Kidney glomerular epithelial cell (primary cell): ENCODE data around the gene POM121L2.
"Not testable (repeated sequence)": the region's sequence is repeated elsewhere in the genome, so short reads cannot be mapped to it uniquely, and the experiment has no call there.

Experiments used
- DNase-seq: peaks from one replicate; lab custom pipeline; 2025; lab: John Stamatoyannopoulos, UW

The POM121L2 gene

DNA sequence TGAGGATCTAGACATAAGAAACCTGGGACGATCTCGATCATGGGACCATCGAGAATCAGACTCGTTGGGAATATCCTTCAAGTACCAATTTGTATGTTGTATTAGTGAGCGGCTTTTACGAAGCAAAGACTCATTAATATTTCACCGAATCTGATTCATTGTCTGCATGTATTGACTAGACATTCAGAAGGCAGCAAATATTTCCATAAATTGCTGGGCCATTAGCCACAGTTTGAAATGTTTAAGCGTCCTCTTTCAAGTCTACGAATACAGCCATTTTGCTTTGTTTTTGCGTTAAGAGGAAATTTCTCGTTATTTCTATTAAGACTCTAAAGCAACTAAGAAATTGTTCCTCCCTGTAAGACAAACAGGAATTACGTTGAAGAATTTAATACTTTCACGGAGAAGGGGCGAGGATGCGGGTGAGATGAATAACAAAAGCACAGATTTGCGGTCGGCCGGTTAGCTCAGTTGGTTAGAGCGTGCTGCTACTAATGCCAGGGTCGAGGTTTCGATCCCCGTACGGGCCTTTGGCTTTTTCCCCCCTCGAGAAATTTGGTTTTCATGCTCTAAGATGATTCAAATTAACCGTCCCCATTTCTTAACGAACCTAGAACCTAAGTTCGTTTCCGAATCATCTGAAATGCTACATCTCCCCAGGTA, 18.5 kb downstream of the POM121L2 start:
- peak; percentile 49 for DNase-seq

DNA sequence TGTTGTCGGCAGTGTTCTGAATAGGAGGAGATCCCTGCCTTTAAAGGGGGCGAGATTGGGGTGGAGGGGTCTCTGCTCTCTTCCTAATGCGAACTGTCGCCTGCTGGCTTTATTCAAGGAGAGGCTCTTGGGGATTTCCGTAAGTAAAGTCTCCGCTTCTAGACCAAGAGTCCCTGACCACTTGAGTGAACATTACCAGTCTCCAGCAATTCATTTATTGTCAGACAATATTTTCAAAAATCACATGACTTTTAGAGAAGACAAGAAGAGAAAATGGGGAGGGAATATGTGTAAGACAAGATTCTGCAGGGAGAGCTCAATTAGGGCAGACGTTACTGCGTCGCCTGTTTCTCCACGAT, 21.2 kb downstream of the POM121L2 start:
- no peak for DNase-seq

DNA sequence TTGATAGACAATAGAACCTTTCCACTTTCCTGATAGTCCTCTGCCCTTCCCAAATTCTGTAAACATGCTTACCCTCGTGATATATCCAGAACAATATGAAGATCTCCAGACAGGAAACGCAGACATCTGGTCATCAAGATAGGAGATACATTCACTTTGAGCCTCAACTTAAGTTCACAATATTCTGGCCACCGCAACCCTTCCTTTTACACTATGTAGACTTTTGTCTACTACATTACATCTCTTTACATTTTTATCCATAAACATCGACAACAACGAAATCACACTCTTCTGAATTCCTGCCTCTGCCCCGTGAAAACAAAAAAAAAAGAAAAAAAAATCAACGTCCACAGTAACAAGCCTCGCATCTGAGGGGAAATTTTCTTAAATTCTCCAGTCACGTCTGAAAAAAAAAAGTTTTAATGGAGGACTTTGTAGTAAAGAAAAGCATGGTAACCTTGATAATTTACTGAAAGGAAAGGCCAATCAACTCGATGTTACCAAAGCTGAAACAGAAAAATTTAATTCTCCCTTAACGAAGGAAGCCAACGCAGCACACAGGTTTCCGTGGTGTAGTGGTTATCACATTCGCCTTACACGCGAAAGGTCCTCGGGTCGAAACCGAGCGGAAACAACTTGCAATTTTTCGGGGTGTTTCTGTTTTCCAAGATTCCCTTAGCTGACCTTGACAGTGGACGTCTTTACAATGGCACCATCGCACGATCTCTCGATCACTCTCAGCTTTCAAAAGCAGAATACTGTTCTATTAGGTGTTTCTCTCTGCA, 21.8 kb downstream of the POM121L2 start:
- DNase-seq, result peak; percentile 49

DNA sequence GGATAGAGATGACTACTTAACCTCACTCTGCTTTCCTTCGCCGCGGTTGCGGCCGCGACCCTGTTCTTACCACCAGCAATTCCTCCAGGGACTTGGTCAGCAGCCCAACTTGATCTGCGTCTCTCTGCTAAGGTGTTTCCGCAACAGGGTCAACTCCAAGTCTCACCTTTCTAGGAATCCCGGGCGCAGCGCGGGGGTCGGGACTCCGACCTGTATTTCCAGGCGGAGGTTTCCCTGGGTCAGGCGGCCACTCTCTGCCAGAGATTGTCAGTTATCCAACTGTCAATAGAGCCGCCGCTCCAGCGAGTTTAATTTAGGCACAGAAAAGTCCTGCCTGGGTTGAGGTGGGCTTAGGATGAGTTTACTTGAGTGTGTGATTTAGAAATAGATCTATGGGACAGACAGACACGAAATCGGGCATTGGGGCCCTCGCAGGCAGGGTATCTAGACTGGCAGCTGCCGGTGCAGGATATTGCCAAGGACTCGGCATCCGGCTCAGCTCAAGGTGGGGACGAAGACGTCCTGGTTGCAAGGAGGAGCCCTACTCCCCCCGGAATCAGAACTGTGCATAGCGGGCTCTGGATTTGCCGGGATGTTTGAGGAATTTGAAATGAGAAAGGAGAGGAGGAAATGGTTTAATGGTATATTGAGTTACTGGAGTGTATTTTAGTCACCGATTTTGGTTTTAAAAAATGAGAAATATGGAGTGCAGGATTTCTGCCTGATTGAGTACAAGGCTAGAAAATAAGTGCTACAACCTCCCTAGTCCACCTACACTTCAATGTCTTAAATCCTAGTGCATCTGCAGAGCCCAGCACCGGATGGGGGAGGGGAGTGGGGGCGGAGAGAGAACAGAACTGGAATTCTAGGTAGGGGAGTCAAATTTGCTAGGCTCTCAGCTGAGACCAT, 23.7 kb downstream of the POM121L2 start:
- DNase-seq, result no peak

DNA sequence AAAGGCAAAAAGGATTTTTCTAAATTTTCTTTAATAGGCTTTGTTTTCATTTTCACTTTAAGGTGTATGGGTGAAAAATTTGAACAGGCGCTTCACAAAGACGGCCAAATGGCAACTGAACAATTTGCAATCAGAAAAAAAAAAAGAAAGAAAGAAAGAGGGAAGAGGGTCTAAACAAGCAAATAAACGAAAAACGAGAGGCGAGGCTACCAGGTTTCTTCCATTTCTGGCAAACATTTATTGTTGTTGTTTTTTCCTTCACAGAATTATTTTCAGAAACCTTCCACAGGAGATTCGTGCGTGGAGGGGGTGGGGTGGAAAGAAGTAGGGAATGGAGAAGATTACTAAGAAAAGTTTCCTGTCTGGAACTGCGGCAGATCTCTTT, 24.3 kb downstream of the POM121L2 start:
- DNase-seq, result no peak

DNA sequence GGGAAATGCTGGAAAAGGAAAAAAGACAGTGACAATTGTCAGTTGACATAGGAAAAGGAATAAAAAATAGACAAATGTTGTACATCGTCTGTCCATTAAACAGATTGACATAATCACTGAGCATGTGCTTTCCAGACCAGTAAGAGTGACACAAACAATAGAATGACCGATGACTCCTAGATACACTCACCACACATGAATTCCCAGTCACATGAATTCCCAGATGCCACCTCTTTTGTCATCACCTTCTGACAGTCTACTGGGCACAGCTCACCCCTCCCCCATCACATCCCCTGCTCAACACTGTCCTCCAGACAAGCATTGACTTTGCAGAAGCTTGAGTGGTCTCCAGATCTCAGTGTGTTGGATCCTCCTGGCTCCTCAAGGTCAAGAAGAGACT, 25.9 kb downstream of the POM121L2 start:
- DNase-seq, result no peak

DNA sequence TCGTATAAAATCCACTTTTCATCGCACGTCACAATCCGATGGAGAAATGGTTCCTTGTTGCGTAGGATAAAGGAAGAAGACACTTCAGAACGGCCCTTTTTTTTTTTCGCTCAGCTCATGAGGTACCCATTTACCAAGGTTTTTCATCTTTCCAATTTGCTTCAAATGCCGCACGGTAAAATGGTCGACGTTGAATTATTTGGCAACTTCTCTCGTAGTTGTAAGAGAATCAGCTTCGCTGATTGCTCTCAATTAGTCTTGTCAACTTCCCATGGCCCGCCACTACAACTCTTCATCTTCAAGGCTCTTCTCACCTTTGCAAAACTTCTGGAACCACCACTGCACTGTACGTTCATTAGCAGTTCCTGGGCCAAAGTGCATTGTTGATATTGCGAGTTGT, 28.8 kb downstream of the POM121L2 start:
- no peak for DNase-seq

DNA sequence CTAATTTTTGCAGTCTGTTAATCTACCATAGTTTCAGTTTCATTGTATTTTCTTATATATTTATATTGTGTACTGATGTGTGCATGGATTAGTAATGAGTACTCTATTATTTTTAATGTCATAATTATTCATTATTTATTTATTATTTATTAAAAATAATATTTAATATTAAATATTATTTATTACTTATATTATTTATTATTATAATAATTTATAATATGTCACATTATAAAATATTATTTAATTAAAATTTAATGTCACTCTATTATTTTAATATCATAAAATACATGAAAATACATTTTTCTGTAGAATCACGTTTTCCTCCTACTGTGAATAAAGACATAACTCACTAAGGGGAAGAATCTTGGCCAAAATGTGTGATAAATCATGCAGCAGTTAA, 30.5 kb downstream of the POM121L2 start:
- DNase-seq, result no peak

DNA sequence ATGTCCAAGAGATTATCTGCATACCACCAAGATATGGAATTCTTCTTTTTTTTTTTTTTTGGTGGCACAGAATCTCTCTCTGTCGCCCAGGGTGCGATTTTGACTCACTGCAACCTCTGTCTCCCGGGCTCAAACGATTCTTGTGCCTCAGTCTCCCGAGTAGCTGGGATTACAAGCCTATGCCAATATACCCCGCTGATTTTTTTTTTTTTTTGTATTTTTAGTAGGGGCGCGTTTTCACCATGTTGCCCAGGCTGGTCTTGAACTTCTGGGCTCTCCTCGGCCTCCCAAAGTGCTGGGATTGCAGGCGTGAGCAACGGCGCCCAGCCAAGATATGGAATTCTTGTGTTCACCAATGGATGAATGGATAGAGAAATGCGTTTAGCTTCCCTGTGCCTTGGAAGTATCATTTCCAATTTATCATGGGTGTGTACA, 31.0 kb downstream of the POM121L2 start:
- no peak for DNase-seq

DNA sequence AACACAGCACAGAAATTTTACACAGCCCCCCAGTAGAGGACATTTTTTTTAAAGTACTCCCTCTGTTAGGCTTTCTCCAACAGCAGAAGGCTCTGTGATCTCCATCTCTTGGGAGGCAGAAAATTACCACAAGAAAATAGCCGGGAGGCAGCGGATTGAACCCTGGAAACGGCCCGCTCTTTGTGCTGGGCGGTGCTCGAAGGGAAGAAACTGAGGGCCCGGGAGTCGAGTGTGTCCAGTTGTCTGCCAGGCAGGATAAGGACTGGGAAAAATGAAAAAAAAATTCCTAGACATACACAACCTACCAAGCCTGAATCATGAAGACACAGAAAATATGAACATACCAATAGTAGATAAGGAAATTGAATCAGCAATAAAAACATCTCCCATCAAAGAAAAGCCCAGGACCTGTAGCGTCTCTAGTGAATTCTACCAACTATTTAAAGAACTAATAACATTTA, 31.5 kb downstream of the POM121L2 start:
- peak; percentile 65 for DNase-seq

DNA sequence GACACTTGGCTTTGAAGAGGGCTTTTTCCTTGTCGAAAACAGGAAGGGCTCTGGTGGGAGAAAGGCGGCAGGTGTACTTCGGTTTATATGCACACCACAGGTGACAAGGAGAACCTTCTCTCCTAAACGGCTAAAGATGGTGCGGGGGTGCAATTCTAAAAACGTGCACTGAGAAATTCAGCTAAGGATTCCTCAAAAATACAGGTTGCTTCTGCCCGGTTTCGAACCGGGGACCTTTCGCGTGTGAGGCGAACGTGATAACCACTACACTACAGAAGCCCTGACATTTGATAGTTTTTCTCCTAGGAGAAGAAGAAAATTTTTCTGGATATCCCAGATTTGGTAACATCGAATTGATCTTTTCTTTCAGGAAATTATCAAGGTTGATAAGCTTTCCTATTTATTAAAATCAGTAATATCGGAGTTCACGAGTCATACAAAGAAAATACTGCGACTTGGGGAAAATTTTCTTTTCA, 32.0 kb downstream of the POM121L2 start:
- DNase-seq, result peak; percentile 65

DNA sequence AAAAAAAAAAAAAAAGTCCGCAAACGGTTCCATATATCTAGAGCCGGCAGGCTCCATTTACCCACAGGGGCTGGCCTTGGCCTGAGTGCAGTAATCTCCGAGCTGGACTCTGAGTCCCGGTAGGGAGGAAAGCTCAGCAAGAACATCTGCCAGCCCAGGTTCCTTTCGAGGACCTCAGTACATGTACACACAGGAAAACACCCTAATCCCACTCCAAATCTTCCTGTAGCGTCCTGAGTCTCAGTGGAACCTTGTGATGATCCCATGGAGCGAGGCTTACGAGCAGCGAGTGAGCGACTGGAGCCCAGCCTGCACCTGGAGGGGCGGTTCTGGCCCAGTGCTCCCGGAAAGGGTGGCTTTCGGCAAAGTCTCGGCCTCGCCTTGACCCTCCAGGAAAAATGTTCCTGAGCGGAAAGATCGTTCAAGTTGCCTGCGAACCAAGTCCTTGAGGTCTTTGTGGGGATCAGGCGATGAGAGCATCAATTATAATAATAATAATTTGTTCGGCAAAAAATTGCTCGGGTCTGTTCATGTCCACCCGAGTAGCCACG, 32.5 kb downstream of the POM121L2 start:
- no peak for DNase-seq

DNA sequence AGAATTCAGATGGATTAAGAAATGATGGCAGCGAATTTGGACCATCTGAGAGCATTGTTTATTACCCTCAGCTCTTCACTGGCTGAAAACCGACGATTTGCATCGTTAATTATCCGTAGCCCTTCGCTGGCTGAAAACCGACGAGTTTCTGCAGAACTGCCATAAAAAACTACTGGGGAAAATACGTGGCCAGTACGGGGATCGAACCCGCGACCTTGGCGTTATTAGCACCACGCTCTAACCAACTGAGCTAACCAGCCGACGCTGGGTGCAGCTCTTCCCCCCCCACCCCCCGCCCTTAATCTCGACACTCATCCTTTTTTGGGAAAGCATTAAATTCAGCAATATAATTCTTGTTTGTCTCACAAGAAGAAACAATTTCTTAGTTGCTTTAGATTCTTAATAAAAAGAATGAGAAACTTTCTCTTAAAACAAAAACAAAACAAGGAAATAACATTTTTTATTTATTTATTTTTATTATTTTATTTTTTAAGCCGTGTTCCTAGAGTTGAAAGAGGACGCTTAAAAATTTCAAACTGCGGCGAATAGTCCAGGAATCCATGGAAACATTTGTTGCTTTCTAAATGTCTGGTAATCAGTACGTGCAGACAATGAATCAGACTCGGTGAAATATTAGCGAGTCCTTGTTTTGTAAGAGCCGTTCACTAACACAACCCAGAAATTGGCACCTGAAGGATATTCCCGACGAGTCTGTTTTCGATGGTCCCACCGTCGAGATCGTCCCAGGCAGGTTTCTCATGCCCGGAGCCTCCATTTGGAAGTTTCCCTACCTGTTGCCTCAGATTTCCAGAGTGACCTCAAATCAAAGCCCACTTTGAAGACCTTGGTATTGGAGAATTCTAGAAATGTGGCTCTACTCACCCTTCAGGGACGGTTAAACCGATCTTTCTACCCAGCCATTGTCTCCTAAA, 36.8 kb downstream of the POM121L2 start:
- no peak for DNase-seq

DNA sequence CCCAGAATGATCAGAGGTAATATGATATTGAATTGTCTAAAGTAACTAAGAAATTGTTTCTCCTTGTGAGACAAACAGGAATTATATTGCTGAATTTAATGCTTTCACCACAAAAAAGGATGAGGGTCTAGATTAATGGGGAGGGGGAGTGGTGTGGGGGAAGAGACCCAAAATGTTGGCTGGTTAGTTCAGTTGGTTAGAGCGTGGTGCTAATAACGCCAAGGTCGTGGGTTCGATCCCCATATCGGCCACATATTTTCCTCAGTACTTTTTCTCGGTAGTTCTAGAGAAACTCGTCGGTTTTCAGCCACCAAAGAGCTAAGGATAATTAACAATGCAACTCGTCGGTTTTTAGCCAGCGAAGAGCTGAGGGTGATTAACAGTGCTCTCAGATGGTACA, 38.3 kb downstream of the POM121L2 start:
- DNase-seq, result no peak

DNA sequence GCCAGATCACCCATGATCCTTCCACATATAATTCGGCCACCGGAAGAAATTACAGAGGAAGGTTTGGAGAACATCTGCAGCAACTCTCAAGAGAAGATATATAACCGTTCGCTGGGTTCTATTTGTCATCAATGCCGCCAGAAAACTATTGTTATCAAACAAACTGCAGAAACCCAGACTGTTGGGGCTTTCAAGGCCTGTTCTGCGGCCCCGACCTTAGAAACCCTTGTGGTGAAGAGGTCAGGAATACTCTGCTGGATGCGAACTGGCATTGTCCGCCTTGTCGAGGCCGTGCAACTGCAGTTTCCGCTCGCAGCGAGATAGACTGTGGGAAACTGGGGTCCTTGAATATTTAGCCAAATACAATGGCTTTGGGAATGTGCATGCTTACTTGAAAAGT, 43.3 kb downstream of the POM121L2 start:
- DNase-seq, result no peak

DNA sequence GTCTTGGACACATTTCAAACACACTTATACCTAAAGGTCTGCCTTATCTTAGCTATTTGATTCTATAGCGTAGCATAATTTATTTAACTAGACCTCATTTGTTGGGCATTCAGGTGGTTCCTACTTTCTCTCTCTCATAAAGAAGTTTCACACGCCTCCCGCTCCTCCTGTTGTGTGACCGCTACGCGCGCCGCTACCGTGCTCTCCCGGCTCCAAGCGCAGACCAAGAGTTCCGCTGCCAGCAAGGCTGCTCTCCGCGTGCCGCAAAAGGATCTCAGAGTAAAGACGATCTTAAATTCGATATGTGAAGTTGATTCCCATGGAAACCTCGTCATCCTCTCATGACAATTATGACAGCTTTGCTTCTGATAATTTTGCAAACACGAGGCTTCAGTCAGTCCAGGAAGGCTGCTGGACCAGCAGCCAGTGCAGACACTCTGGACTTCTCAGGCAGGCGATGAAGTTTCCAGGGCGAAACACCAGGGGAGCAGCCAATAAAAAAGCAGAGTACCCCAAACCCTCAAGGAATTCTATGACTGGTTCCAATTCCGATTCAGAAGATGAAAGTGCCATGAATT, 44.1 kb downstream of the POM121L2 start:
- no peak for DNase-seq

DNA sequence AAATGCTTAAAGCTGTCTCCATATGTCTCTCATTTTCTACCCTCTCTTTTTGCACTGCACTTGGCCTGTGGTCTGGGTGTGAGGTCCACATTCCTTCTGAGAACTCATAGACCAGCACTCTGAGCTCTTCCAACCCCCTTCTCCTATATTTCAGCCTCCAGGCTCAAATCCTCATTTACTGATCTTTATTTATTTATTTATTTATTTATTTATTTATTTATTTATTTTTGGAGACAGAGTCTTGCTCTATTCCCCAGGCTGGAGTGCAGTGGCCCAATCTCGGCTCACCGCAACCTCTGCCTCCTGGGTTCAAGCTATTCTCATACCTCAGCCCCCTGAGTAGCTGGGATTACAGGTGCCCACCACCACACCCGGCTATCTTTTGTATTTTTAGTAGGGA, 45.1 kb downstream of the POM121L2 start:
- DNase-seq, result not testable (repeated sequence)

DNA sequence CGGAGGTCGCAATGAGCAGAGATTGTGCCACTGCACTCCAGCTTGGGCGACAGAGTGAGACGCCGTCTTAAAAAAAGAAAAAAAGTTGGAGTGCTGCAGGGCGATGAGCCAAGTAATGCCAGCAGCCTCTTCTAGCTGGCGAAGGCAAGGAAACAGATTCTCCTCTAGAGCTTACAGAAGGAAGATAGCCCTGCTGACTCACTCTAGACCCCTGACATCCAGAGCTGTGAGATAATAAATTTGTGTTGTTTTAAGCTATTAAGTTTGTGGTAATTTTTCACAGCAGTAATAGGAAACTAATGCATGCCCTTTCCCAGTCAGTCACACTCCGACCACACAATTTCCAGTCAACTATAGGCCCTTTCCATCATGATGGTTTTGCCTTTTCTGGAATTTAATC, 48.2 kb downstream of the POM121L2 start:
- DNase-seq, result no peak

DNA sequence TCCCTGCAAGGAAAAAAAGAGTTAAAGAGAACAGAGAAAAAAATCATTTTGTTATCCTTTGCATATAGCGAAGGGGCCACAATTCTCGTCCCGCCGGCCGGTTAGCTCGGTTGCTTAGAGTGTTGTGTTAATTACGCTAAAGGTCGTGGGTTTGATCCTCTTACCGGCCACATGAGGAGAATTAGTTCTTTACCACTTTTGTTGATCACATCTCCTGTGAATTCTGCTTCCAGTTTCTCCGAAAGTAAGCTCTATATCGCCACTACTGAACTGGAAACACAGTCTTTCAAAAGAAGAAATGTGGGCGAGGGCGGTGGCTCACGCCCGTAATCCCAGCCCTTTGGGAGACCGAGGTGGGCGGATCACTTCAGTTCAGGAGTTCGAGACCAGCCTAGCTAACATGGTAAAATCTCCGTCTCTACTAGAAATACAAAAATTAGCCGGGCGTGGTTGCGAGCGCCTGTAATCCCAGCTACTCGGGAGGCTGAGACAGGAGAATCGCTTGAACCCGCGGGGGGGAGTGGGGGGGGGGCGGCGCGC, 51.2 kb downstream of the POM121L2 start:
- DNase-seq, result no peak

DNA sequence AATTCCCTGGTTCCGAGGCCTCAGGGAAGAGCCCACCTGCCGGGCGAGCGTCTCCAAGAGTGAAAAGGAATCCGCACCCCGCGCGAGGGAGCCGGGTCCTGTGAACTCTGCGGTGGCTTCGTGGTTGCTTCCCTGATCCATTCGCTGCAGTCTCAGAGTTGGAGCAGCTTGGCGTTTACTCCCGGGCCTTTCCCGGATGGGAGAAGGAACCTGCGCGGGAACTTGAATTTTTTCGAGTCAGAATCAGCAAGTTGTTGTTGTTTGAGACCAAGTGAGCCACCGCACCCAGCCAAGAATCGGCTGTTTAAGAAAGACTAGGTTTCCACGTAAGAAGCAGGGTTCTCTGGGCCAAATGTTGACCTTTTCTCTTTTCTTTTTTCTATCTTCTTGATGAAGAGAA, 51.7 kb downstream of the POM121L2 start:
- no peak for DNase-seq
